ENCODE data around the gene CLMN.

Gene CLMN

GRCh38 chr14:95316821-95317220 lies 2.9 kb downstream of the CLMN start:
- H3K4me3 ChIP-seq (ENCODE audit: low read depth, low read length) = no peak overlapping the region
- H3K9me3 ChIP-seq (ENCODE audit: control insufficient read depth, insufficient read depth, low read length) = no peaks in the 10 kb centered on the region
- peaks cover 3% of the 10 kb centered on the region for H3K4me1 ChIP-seq (ENCODE audit: control insufficient read depth, insufficient read depth, low read length)
- H3K27me3 ChIP-seq (ENCODE audit: control insufficient read depth, insufficient read depth, low read length) = peaks cover 26% of the 10 kb centered on the region
- no peaks in the 10 kb centered on the region for H3K36me3 ChIP-seq (ENCODE audit: control insufficient read depth, insufficient read depth, low read length)
- no peak overlapping the region for H3K9ac ChIP-seq (ENCODE audit: low read depth, low read length)

- H3K27me3 ChIP-seq (ENCODE audit: control insufficient read depth, insufficient read depth, low read length) = peaks cover 17% of the 10 kb centered on the region
- H3K9me3 ChIP-seq (ENCODE audit: control insufficient read depth, insufficient read depth, low read length) = no peaks in the 10 kb centered on the region
- no peak overlapping the region for H3K9ac ChIP-seq (ENCODE audit: low read depth, low read length)
- no peaks in the 10 kb centered on the region for H3K36me3 ChIP-seq (ENCODE audit: control insufficient read depth, insufficient read depth, low read length)
- peaks cover 2% of the 10 kb centered on the region for H3K4me1 ChIP-seq (ENCODE audit: control insufficient read depth, insufficient read depth, low read length)
- no peak overlapping the region for H3K4me3 ChIP-seq (ENCODE audit: low read depth, low read length)
These were observed 4.1 kb downstream of the CLMN start for GRCh38 chr14:95315579-95315978.

DNA sequence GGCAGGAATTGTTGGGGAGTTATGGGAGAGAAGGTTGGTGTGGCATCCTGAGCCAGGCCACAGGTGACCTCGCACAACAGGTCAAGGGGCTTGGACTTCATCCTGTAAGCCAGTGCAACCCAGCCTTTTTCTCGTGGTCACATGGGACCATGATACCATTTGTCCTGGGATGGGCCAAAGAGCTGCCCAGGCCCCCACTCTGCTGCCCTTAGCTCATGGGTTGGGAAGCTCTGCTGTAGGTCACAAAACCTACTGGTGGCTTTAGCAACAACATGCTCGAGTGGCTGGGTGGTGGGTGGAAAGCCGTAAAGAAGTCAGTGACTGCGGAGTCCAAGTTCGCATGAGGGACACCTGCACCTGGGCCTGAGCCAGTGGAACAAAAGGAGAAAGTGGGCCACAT lies 4.6 kb downstream of the CLMN start:
- Histone ChIP-seq H3K4me1 (ENCODE audit: control insufficient read depth, insufficient read depth, low read length) (no peaks in the 10 kb centered on the region), H3K9ac (ENCODE audit: low read depth, low read length) (no peak overlapping the region), H3K4me3 (ENCODE audit: low read depth, low read length) (no peak overlapping the region), H3K9me3 (ENCODE audit: control insufficient read depth, insufficient read depth, low read length) (no peaks in the 10 kb centered on the region), H3K36me3 (ENCODE audit: control insufficient read depth, insufficient read depth, low read length) (no peaks in the 10 kb centered on the region), H3K27me3 (ENCODE audit: control insufficient read depth, insufficient read depth, low read length) (peaks cover 17% of the 10 kb centered on the region)

GRCh38 chr14:95314609-95315008 lies 5.1 kb downstream of the CLMN start:
- H3K27me3 ChIP-seq (ENCODE audit: control insufficient read depth, insufficient read depth, low read length) = peaks cover 17% of the 10 kb centered on the region

DNA sequence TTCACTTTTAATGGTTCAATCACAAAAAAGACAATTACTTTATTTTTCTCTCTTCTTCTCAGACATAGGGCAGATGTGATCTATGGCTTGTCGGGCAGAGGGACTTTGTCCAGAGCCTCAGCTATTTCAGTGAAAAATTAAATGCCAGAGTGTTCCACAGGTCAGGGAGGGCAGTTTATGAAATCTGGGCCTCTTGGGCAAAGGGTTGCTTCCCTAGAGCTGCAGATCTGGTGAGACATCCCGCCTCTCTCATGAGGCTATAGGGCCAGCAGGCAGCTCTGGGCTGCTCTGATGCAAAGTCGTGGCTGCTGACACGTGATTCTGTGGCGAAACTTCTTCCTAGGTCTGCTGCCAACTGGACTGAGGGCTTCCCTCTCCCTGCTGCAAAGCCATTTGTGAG lies 6.0 kb downstream of the CLMN start:
- Histone ChIP-seq H3K9me3 (ENCODE audit: control insufficient read depth, insufficient read depth, low read length) (no peaks in the 10 kb centered on the region), H3K4me3 (ENCODE audit: low read depth, low read length) (no peak overlapping the region), H3K27me3 (ENCODE audit: control insufficient read depth, insufficient read depth, low read length) (peaks cover 15% of the 10 kb centered on the region), H3K4me1 (ENCODE audit: control insufficient read depth, insufficient read depth, low read length) (no peaks in the 10 kb centered on the region), H3K9ac (ENCODE audit: low read depth, low read length) (no peak overlapping the region), H3K36me3 (ENCODE audit: control insufficient read depth, insufficient read depth, low read length) (no peaks in the 10 kb centered on the region)

More at GRCh38 chr14:95314609-95315008, 5.1 kb downstream of the CLMN start:
- Histone ChIP-seq H3K4me1 (ENCODE audit: control insufficient read depth, insufficient read depth, low read length) (no peaks in the 10 kb centered on the region), H3K9me3 (ENCODE audit: control insufficient read depth, insufficient read depth, low read length) (no peaks in the 10 kb centered on the region), H3K4me3 (ENCODE audit: low read depth, low read length) (no peak overlapping the region), H3K36me3 (ENCODE audit: control insufficient read depth, insufficient read depth, low read length) (no peaks in the 10 kb centered on the region), H3K9ac (ENCODE audit: low read depth, low read length) (no peak overlapping the region)

- Histone ChIP-seq H3K9ac (ENCODE audit: low read depth, low read length) (no peak overlapping the region), H3K9me3 (ENCODE audit: control insufficient read depth, insufficient read depth, low read length) (no peaks in the 10 kb centered on the region), H3K4me3 (ENCODE audit: low read depth, low read length) (no peak overlapping the region), H3K27me3 (ENCODE audit: control insufficient read depth, insufficient read depth, low read length) (peaks cover 10% of the 10 kb centered on the region), H3K36me3 (ENCODE audit: control insufficient read depth, insufficient read depth, low read length) (no peaks in the 10 kb centered on the region), H3K4me1 (ENCODE audit: control insufficient read depth, insufficient read depth, low read length) (no peaks in the 10 kb centered on the region)
These were observed 6.5 kb downstream of the CLMN start for GRCh38 chr14:95313190-95313589.

DNA sequence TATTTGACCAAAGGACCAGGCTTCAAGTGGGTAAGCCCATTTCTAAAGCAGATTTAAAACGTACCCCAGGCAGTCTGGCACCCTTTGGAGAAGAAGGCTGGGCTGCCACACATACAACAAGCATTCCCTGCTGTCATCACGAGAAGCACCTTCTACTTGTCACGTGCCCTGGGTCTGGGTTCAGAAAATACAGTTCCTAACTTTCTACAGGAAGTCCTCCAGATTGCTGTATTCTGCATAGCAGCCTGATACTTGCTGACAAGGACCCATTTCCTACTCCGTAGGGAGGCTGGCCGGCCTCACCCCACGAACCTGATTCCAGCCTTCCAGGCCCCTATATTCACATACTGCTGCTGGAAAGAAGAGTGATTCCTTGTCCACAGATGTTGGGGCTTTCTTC lies 7.4 kb downstream of the CLMN start:
- peaks cover 1% of the 10 kb centered on the region for H3K27me3 ChIP-seq (ENCODE audit: control insufficient read depth, insufficient read depth, low read length)
- H3K4me3 ChIP-seq (ENCODE audit: low read depth, low read length) = no peak overlapping the region
- no peaks in the 10 kb centered on the region for H3K4me1 ChIP-seq (ENCODE audit: control insufficient read depth, insufficient read depth, low read length)
- no peak overlapping the region for H3K9ac ChIP-seq (ENCODE audit: low read depth, low read length)
- H3K9me3 ChIP-seq (ENCODE audit: control insufficient read depth, insufficient read depth, low read length) = no peaks in the 10 kb centered on the region
- no peaks in the 10 kb centered on the region for H3K36me3 ChIP-seq (ENCODE audit: control insufficient read depth, insufficient read depth, low read length)

DNA sequence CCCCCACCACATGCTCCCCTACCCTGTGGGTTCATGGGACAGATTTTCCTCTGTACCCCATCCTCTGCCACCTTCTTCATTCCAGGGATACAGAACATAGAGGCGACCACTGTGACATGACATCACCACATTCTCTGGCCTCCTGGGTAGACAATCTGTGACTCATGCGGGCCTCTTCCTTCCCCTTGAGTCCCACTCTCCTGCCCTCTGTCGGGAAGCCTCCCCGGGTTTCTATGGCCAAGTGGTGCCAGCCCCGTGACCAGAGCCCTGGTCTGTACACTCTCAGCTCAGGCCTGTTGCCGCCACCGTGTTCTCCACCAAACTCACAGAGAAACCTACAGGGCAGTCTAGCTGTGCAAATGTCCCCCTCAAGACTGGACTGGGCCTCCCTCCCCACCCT lies 8.0 kb downstream of the CLMN start:
- H3K27me3 ChIP-seq (ENCODE audit: control insufficient read depth, insufficient read depth, low read length) = no peaks in the 10 kb centered on the region
- H3K4me1 ChIP-seq (ENCODE audit: control insufficient read depth, insufficient read depth, low read length) = no peaks in the 10 kb centered on the region
- H3K9me3 ChIP-seq (ENCODE audit: control insufficient read depth, insufficient read depth, low read length) = no peaks in the 10 kb centered on the region
- no peak overlapping the region for H3K9ac ChIP-seq (ENCODE audit: low read depth, low read length)
- H3K4me3 ChIP-seq (ENCODE audit: low read depth, low read length) = no peak overlapping the region
- H3K36me3 ChIP-seq (ENCODE audit: control insufficient read depth, insufficient read depth, low read length) = no peaks in the 10 kb centered on the region

DNA sequence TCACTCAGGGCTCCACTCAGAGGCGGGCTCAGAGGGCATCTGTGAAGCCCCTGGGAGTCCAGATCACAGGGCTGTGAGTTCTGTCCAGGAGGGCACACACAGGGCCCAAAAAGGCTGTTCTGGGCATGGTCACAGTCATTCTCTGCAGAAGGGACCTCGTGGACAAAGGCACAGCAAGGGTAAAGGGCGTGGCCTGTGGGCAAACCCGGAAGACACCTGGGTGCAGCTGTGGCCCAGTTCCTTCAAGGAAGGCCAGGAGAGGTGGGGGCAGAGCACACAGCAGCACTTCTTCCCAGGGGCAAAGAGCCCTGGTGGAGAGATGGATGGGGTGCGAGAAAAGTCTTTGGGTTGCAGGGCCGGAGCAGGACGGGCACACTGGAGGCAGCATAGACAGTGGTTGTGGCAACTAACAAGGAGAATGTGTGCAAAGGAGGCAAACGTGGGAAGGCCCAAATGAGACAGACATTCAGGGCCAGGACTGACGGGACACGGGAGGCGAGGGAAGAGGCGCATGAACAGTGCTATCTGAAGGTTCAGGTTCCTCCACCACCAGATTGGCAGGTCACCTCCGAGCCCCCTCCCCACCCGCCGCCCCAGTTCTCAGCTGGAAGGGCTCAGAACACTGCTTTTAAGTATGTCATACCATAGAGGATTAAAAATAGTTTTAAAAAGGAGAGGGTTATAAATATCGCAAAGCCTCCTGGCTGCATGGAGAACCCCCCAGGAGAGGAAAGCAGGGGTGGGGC lies 8.9 kb downstream of the CLMN start:
- H3K4me3 ChIP-seq (ENCODE audit: low read depth, low read length) = no peak overlapping the region
- no peaks in the 10 kb centered on the region for H3K4me1 ChIP-seq (ENCODE audit: control insufficient read depth, insufficient read depth, low read length)
- no peaks in the 10 kb centered on the region for H3K9me3 ChIP-seq (ENCODE audit: control insufficient read depth, insufficient read depth, low read length)
- no peak overlapping the region for H3K9ac ChIP-seq (ENCODE audit: low read depth, low read length)
- no peaks in the 10 kb centered on the region for H3K27me3 ChIP-seq (ENCODE audit: control insufficient read depth, insufficient read depth, low read length)
- no peaks in the 10 kb centered on the region for H3K36me3 ChIP-seq (ENCODE audit: control insufficient read depth, insufficient read depth, low read length)

DNA sequence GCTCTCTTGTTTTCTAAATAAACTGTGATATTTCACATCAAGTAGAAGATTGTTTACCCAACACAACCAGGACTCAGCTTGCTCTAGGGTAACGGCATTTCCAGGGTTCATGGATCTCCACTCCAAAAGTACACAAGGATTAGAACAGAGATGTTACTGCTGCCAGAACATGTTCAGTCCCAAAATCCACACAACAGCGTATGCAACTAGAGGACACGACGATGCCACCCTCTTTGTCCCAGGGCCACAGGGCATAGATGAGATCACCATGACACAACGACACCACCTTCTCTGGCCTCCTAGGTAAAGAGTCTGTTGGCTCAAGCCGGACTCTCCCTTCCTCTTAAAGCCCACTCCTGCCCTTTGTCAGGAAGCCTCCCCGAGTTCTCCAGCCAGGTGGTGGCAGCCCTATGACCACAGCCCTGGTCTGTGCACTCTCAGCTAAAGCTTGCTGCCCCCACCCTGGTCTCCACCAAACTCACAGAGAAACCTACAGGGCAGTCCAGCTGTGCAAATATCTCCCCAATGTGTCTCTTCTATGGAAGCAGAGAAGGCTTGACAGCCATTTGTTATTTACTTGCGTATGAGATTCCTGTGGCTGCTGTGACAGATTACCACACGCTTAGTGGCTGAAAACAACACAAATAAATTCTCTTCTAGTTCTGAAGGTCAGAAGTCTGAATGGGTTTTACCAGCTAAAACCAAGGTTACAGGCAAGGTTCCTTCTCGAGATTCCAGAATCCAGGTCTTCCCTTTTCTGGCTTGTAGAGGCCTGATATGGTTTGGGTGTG lies 10.3 kb downstream of the CLMN start:
- Histone ChIP-seq H3K4me1 (ENCODE audit: control insufficient read depth, insufficient read depth, low read length) (no peaks in the 10 kb centered on the region), H3K9ac (ENCODE audit: low read depth, low read length) (no peak overlapping the region), H3K36me3 (ENCODE audit: control insufficient read depth, insufficient read depth, low read length) (no peaks in the 10 kb centered on the region), H3K9me3 (ENCODE audit: control insufficient read depth, insufficient read depth, low read length) (no peaks in the 10 kb centered on the region), H3K27me3 (ENCODE audit: control insufficient read depth, insufficient read depth, low read length) (no peaks in the 10 kb centered on the region), H3K4me3 (ENCODE audit: low read depth, low read length) (no peak overlapping the region)

- Histone ChIP-seq H3K36me3 (ENCODE audit: control insufficient read depth, insufficient read depth, low read length) (no peaks in the 10 kb centered on the region), H3K27me3 (ENCODE audit: control insufficient read depth, insufficient read depth, low read length) (no peaks in the 10 kb centered on the region), H3K9ac (ENCODE audit: low read depth, low read length) (no peak overlapping the region), H3K4me1 (ENCODE audit: control insufficient read depth, insufficient read depth, low read length) (no peaks in the 10 kb centered on the region), H3K9me3 (ENCODE audit: control insufficient read depth, insufficient read depth, low read length) (no peaks in the 10 kb centered on the region), H3K4me3 (ENCODE audit: low read depth, low read length) (no peak overlapping the region)
These were observed 11.6 kb downstream of the CLMN start for GRCh38 chr14:95308073-95308472.

DNA sequence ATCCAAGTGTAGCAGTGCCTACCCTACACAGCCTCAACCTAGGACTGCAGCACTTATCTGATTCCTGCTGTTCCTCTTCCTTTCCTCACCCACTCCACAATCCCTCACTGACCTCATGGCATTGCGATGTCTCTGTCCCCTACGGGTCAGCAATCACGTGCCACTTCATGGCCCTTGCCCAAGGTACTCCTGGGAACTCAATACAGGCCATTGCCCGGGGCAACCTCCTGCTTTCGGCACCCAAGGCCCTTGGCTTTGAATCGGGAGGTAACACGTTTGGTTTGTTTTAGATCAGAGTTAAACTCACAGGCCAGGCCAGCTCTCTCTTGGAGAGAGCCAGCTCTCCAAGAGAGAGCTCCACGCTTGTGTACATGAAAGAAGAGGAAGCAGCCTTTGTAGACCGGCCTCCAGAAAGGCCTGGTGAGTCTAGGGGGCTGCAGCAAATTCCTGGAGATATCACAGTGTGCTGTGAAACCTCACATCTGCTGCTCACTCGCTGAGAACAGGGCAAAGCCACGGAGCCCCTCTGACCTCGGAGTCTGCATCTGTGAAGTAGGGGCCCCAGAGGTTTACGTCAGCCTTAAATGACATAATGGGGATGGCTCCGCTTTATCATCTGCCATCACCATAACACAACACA lies 12.2 kb downstream of the CLMN start:
- Histone ChIP-seq H3K9me3 (ENCODE audit: control insufficient read depth, insufficient read depth, low read length) (no peaks in the 10 kb centered on the region), H3K36me3 (ENCODE audit: control insufficient read depth, insufficient read depth, low read length) (no peaks in the 10 kb centered on the region), H3K27me3 (ENCODE audit: control insufficient read depth, insufficient read depth, low read length) (no peaks in the 10 kb centered on the region), H3K4me3 (ENCODE audit: low read depth, low read length) (no peak overlapping the region), H3K9ac (ENCODE audit: low read depth, low read length) (no peak overlapping the region), H3K4me1 (ENCODE audit: control insufficient read depth, insufficient read depth, low read length) (no peaks in the 10 kb centered on the region)

All from iPS-15b (cell line).